Measurements from ENCODE around the gene FAN1.
"Not testable (repeated sequence)": the region's sequence is repeated elsewhere in the genome, so short reads cannot be mapped to it uniquely, and the experiment has no call there.

FAN1 gene

DNA sequence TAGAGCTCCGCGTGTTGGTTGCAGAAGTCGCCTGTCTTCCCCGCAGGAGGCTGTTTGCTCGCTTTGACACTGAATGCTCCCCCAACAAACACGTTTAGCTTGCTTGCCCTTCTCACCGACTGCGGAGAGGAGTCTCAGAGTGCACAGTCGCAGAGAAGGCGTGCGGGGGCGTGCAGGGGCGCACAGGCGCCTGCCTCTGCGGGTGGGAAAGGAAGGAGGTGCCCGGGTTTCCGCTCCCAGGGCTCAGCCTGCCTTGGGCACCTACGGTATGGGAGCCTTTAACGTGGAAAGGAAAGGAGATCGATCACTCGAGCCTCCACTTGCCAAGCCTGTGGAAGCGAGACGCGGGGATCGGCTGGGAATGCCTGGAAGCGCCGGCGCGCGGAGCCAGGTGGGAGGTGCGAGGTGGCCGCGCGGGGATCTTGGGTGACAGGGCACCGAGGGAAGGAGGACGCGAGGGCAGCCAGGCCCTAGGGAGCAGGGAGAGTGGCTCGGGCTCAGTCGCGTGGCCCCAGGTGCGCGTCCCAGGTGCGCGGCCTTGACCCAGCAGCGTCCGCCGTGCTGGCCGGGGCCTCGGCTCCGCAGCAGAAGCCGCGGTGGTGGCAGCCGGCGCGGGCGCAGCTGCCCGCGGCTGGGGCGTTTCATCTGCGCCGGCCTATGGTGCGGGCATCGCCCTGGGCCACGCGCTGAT lies at the start of gene FAN1:
FAN1 (plus strand) TSS at position 419 of the 691 bp plus-strand sequence. CDS start 749 bp downstream, outside the sequence.
- DNase-seq (ENCODE audit: low read depth in 2 of 2, low spot score in 1 of 2), result peak; percentile 38 to 44

DNA sequence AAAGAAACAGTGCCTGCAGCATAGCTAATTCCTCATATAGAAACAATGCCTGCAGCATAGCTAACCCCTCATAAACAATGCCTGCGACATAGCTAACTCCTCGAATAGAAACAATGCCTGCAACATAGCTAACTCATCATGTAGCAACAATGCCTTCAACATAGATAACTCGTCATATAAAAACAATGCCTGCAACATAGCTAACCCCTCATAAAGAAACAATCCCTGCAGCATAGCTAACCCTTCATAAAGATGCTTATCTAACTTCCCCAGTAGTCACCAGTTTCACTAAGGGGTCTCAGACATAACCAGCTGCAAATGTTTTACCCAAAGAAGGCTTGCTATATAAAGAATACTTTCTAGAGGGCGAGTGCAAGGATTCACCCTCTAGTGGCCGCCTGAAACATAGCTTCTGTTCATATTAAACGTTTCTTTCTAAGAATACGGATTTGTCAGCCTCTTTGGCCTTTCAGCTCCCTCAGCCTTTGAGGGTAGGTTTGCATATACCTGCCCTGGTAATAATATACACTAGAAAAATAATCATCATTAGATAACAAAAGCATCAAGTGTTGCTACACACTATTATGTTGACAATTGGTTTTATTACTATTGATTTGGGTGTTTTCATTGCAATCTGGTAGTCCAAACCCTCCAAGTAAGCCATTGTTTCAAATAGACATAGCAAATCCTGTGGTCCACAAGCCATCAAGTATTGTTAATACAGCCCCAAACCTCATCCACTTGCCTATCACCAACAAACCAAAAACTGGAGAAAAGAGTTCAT lies 44.4 kb upstream of the FAN1 start:
- DNase-seq (ENCODE audit: low read depth in 2 of 2, low spot score in 1 of 2), result no peak

DNA sequence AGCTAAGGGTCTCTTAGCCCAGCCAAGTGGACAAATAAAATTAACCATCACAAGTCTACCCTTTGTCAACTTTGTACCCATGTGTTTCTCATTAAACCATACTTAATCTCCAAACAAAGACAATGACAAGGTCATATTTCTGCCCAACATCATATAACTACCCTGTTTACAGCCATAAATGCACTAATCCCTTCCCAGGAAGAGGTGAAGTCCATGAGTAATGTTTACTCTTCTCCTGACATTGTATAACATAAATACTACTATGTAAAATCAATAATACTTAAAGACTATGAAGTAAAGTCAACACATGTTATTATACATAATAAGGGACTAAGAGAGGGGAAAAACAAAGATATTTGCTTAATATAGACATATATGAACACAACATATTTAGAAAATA lies 38.5 kb upstream of the FAN1 start:
- no peak for DNase-seq (ENCODE audit: low read depth in 2 of 2, low spot score in 1 of 2)

DNA sequence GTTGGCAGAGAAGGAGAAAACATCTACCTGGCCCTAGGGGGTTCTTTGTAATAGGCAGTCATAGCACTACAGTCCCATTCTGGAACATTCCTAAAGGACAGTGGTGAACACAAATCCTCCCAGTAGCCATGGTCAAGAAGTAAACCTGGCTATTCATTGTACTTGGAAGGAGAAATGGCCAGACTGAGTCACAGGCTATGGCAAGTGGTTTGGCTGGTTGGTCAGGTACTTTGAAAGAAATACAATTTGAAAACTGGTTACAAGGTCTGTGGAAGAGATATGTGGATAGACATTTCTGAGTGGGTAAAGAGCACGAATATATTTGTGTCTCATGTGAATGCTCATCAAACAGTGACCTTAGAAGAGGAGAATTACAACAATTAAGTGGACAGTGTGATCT lies 33.0 kb upstream of the FAN1 start:
- no peak for DNase-seq (ENCODE audit: low read depth in 2 of 2, low spot score in 1 of 2)

DNA sequence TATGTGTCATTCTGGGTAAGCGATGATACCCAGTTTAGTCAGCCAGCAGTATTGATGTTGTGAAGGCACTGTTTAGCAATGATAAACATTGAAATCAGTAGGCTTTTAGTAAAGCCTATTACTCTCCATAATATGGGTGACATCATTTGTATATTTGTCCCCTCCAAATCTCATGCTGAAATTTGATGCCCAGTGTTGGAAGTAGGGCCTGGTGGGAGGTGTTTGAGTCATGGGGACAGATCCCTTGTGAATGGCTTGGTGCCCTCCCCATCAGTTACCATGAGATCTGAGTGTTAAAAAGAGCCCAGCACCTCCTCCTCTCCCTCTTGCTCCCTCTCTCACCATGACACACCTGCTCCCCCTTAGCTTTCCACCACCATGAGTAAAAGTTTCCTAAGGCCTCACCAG lies 31.4 kb upstream of the FAN1 start:
- DNase-seq (ENCODE audit: low read depth in 2 of 2, low spot score in 1 of 2), result no peak

DNA sequence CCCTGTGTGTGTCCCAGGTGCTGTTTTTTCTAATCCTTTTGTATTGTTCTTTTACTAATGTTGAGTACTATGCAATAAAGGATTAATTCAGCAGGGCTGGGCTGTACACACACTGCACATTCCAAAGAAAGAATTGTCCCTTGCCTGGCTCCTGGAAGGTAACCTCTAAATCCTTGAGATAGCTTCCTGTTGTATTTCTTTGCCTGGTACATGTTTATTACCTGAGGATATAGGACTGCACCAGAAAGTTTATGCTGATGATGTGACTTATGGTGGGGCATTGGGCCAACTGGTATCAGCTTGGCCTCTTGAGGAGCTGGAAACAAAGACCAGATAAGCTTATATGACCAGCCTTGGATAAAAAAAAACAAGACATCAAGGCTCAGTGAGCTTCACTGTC lies 26.6 kb upstream of the FAN1 start:
- no peak for DNase-seq (ENCODE audit: low read depth in 2 of 2, low spot score in 1 of 2)

DNA sequence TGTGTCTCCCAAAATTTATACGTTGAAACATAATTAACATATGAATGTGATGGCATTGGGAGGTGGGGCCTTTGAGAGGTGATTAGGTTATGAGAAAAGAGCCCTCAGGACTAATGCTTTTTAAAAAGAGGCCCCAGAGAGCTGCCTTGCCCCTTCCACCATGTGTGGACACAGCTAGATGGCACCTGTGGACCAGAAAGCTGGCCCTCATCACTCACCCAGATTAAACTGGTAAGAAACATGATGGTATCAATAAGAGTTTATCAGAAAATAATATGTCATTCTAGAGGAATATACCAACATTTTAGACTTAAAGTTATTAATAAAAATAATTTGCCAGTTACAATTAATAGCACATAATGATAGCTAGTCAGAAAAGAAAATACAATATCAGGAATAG lies 25.2 kb upstream of the FAN1 start:
- no peak for DNase-seq (ENCODE audit: low read depth in 2 of 2, low spot score in 1 of 2)

DNA sequence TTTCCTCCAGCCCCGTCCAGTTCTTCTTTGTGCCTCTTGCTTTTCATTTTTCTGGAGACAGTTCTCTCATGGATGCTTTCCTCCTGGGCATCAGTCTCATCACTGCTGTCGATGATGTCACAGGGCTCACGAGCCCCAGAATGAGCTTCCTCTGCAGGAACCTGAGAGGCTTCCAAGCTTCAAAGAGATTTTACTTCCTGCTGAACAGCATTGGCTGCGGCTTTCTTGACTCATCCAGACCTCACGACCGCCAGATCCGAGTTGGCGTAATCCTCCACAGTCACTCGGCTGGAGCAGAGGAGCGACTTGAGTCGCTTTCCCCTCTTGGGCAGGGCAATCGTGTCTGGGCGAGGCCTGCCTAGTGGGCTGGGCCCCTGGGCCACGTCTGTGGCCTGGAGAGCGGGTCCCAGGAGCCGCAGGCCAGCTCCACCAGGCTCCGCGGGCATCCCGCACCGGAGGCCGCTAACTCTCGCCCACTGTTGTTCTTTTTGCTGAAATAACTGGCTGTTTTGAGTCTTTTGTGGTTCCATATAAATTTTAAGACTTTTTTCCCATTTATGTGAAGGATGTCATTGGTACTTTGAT lies 20.8 kb upstream of the FAN1 start:
- no peak for DNase-seq (ENCODE audit: low read depth in 2 of 2, low spot score in 1 of 2)

DNA sequence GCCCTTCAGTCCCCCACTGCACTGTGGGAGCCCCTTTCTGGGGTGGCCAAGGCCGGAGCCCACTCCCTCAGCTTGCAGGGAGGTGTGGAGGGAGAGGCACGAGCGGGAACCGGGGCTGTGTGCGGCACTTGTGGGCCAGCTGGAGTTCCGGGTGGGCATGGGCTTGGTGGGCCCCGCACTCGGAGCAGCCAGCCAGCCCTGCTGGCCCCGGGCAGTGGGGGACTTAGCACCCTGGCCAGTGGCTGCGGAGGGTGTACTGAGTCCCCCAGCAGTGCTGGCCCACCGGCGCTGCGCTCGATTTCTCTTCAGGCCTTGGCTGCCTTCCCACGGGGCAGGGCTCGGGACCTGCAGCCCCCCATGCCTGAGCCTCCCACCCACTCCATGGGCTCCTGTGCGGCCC lies 20.0 kb upstream of the FAN1 start:
- DNase-seq (ENCODE audit: low read depth in 2 of 2, low spot score in 1 of 2), result not testable (repeated sequence)

DNA sequence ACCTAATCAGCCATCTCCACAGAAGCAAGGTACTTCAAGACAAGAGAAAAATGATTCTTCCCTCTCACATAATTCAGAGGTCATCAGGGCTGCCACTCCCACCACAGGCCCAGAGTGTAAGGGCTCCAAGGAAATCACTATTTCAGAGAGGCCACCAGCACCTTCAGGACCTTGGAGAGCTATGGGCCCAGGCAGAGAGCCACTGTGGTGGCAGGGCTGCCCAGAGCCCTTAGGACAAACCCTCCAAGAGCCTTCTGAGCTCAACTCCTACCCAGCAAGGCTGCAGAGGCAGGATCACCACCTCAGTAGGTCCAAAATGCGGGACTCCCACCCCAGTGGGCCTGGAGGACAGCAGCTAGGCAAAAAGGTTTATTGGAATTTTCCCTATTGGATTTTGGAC lies 17.9 kb upstream of the FAN1 start:
- no peak for DNase-seq (ENCODE audit: low read depth in 2 of 2, low spot score in 1 of 2)

DNA sequence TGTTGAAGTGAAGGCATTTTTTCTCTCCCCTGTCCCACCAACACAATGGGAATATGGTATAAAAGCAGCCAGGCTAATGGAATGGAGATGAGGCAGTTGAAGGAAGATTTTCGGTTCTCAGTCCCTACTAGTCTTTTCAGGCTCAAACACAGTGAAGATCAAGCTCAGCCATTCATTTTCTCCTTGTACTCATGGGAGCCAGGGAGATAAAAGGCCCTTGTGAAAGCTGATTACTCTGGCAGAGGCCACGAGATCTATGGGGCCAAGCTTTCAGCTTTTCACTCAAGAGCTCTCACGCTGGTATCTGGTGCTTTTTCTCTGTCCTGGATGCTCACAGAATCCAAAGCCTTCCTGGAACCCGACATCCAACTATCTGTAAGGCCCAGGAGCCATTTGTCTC lies 14.5 kb upstream of the FAN1 start:
- no peak for DNase-seq (ENCODE audit: low read depth in 2 of 2, low spot score in 1 of 2)

DNA sequence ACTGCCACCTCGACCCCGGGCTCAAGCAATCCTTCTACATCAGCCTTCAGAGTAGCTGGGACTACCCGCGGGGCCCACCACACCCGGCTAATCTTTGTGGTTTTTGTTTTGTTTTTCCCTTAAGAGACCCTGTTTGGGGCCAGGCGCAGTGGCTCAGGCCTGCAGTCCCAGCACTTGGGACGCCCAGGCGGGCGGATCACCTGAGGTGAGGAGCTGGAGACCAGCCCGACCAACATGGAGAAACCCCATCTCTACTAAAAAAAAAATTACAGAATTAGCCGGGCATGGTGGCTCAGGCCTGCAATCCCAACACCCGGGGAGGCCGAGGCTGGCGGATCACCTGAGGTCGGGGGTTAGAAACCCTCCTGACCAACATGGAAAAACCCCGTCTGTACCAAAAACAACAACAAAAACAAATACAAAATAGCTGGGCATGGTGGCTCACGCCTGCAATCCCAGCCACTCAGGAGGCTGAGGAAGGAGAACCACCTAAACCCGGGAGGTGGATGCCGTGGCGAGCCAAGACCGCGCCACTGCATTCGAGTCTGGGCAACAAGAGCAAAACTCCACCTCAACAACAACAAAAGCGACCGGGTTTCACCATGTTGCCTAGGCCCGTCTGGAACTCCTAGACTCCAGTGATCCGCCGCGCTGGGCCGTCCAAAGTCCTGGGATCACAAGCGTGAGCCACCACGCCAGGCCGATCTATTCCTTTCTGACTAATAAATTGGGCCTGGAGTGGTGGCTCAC lies 8.1 kb upstream of the FAN1 start:
- no peak for DNase-seq (ENCODE audit: low read depth in 2 of 2, low spot score in 1 of 2)

DNA sequence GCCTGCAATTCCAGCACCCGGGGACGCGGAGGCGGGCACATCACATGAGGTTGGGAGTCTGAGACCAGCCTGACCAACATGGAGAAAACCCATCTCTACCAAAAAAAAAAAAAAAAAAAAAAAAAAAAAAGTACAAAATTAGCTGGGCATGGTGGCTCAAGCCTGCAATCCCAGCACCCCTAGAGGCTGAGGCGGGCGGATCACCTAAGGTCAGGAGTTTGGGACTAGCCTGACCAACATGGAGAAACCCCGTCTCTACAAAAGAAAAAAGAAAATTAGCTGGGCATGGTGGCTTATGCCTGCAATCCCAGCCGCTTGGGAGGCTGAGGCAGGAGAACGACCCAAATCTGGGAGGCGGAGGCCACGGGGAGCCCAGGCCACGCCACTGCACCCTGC lies 7.5 kb upstream of the FAN1 start:
- DNase-seq (ENCODE audit: low read depth in 2 of 2, low spot score in 1 of 2), result no peak

DNA sequence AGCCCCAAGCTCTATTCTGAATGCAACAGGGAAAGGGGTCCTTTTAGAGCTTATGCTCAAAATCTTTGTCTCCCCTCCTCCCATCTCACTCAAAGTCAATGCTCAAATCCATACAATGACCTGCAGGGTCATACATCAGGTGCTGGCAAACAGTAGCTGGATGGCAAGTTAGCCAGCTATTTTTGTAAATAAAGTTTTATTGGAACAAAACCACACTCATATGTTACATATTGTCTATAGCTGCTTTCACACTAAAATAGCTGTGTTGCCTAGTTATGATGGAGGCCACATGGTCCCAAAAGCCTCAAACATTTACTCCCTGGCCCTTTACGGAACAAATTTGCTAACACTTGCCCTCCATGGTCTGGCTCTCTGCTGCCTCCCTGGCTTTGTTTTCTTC lies 1.8 kb upstream of the FAN1 start:
- no peak for DNase-seq (ENCODE audit: low read depth in 2 of 2, low spot score in 1 of 2)

DNA sequence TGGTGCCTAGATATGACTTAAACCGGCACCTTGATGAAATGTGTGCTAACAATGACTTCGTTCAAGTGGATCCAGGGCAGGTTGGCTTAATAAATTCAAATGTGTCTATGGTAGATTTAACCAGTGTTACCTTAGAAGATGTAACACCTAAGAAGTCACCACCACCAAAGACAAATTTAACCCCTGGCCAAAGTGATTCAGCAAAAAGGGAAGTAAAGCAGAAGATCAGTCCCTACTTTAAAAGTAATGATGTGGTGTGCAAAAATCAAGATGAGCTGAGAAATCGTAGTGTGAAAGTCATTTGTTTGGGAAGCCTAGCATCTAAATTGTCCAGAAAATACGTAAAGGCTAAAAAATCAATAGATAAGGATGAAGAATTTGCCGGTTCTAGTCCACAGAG lies 1.1 kb downstream of the FAN1 start:
- no peak for DNase-seq (ENCODE audit: low read depth in 2 of 2, low spot score in 1 of 2)

DNA sequence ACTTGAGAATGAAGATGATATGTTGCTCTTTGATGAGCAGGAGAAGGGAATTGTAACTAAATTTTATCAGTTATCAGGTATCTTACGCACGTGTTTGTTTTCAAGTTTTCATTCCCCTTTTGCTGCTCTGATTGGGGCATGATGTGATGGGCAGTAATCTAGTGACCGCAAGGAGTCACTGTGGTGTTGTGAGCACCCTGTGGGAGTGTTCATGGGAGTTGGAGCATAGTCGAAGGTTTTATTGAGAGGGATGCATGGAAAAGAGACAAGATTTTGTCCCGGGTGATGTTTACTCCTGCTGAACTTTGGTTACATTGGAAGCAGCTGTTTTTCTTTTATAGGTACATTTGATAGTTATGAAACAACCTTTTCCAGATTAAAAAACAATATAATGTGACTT lies 2.1 kb downstream of the FAN1 start:
- no peak for DNase-seq (ENCODE audit: low read depth in 2 of 2, low spot score in 1 of 2)

DNA sequence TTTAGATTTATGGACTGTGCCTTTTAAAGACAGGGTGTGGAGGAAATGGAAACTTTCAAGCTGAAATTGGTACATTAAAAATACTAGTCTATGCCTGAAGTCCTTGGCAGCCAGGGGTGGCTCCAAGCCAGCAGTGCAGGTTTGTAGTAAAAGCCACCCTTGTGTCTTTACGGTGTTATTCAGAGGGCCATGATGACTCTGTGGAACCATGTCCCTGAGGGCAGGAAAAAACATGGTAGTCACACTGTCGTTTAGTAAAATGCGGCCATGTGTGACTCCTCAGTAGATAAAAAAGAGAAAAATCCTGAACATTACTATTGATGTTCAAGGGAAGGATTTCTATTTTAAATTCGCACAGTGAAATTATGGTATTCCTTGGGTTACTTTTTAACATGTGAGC lies 2.7 kb downstream of the FAN1 start:
- no peak for DNase-seq (ENCODE audit: low read depth in 2 of 2, low spot score in 1 of 2)

DNA sequence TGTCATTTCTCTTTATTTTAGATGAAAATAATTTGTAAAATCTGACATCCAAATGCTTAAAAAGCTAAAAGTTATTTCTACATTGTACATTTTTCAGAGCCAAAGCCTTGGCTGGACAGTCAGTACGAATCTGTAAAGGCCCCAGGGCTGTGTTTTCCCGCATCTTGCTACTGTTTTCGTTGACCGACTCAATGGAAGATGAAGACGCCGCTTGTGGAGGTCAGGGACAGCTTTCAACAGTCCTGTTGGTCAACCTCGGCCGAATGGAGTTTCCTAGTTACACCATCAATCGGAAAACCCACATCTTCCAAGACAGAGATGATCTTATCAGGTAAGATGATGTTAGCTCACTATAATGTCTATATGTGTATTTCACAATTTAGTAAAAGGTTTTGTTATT lies 10.0 kb downstream of the FAN1 start:
- DNase-seq (ENCODE audit: low read depth in 2 of 2, low spot score in 1 of 2), result no peak

DNA sequence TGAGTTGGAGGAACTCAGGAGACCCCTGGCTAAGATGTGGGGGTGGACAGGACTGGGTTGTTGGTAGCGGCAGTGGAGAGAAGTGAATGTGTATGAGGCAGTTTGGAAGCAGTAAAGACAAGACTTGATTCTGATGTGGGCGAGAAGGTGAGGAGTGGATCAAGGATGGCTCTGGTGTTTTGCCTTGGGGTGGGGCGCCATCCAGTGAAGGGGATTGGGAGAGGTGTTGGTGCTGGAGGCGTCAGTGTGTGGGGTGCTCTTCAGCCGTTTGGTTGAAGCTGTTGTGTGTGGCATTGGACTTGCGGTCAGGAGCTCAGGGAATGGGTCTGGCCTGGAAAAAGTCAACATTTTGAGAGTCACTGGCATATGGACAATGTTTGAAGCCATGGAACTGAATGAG lies 13.3 kb downstream of the FAN1 start:
- no peak for DNase-seq (ENCODE audit: low read depth in 2 of 2, low spot score in 1 of 2)

DNA sequence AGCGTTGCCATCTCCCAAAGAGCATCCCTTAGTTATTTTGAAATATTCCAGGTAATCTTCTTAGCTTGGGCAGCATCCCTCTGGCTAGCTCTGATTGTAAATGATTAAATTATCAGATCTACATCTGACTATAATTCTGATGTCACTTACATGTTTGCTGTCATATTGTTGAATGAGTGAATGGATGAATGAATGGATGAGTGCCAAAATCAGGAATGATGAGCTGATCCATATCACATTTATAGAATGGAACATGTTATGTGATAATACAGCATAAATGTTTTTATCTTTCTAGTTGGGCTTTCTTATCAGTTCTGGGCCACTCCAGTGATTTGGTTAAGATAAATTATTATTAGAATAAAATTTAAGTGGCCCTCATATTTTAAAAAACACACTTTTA lies 14.0 kb downstream of the FAN1 start:
- DNase-seq (ENCODE audit: low read depth in 2 of 2, low spot score in 1 of 2), result no peak

DNA sequence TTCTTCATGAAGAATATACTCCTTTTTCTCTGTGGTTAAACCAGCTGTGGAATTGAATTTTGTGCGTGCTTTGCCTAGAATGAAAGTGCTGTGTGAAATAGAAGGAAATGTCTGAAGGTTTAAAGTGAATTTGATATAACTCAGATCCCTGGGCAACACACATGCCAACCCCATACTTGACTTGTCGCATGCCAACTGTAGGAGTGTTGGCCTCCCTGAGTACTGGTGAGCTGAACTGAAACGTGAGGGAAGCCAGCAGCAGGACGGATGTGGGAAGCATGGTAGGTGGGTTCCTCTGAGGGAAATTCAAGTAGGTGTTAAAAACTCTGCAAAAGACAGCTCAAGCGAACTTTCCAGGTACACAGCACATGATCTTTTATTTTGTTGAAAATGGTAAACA lies 14.7 kb downstream of the FAN1 start:
- DNase-seq (ENCODE audit: low read depth in 2 of 2, low spot score in 1 of 2), result no peak

All from stimulated activated CD8-positive, alpha-beta memory T cell treated with anti-CD3 and anti-CD28 coated beads, Interleukin-4, amount 100 ng/mL, for 1 hour (primary cell).